ENCODE results near the gene KCNC1.

- TF ChIP-seq MAZ (IDR thresholded peaks at IDR 0.05; ENCODE audit: borderline replicate concordance, low read depth, low read length): no peak
- TF ChIP-seq SMC3 (IDR thresholded peaks at IDR 0.05): peak; percentile 63
- TF ChIP-seq CTCF (IDR thresholded peaks at IDR 0.05): peak; percentile 77
- no peak for TF ChIP-seq FOSB (CRISPR knock-in tag; IDR thresholded peaks at IDR 0.05)
- no peak for TF ChIP-seq CEBPB (IDR thresholded peaks at IDR 0.05)
- TF ChIP-seq EHF (CRISPR knock-in tag; IDR thresholded peaks at IDR 0.05): no peak
- no peak for TF ChIP-seq GATA3 (IDR thresholded peaks at IDR 0.05; ENCODE audit: borderline replicate concordance)
These were observed 3.7 kb upstream of the KCNC1 start for GRCh38 chr11:17730608-17731462.

Measured in A549 (cell line).